ENCODE measurements around the gene XIRP2.
"Not testable (repeated sequence)": the region's sequence is repeated elsewhere in the genome, so short reads cannot be mapped to it uniquely, and the experiment has no call there.

Gene XIRP2

GRCh38 chr2:167057446-167057845 is 169.2 kb downstream of the XIRP2 start:
- no peak for DNase-seq

DNA sequence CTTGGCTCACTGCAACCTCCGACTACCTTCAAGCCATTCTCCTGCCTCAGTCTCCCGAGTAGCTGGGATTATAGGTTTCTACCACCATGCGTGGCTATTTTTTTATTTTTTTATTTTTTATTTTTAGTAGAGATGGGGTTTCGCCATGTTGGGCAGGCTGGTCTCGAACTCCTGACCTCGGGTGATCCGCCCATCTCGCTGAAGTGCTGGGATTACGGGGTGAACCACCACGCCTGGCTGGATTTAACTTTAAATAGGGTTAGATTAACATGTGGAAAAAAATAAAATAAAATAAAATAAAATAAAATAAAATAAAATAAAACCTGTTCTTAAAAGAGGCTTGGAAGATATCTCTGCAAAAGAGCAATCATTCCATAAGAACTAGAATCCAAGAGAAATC is 170.9 kb downstream of the XIRP2 start:
- no peak for DNase-seq

- DNase-seq = no peak
These were observed 181.6 kb downstream of the XIRP2 start for GRCh38 chr2:167069855-167070254.

DNA sequence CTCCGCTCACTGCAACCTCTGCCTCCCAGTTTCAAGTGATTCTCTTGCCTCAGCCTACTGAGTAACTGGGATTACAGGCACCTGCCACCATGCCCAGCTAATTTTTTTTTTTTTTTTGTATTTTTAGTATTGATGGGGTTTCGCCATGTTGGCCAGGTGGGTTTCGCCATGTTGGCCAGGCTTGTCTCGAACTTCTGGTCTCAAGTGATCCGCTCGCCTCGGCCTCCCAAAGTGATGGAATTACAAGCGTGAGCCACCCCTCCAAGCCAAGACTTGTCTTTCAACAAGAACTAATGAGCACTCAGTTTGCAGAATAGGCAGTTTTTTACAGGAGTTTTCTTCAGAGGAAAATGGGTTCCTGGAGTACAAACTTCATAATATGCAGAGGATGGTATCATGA is 187.4 kb downstream of the XIRP2 start:
- not testable (repeated sequence) for DNase-seq

DNA sequence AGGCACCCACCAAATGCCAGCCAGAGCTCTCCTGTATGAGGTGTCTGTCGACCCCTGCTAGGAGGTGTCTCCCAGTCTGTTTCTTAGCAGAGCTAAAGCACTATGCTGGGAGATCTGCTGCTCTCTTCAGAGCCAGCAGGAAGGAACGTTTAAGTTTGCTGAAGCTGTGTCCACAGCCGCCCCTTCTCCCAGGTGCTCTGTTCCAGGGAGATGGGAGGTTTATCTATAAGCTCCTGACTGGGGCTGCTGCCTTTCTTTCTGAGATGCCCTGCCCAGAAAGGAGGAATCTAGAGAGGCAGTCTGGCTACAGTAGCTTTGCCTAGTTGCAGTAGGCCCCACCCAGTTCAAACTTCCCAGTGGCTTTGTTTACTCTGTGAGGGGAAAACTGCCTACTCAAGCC is 210.7 kb downstream of the XIRP2 start:
- DNase-seq = not testable (repeated sequence)

GRCh38 chr2:167100506-167100905 is 212.2 kb downstream of the XIRP2 start:
- no peak for DNase-seq

- DNase-seq = no peak
These were observed 214.9 kb downstream of the XIRP2 start for GRCh38 chr2:167103028-167103756.

DNA sequence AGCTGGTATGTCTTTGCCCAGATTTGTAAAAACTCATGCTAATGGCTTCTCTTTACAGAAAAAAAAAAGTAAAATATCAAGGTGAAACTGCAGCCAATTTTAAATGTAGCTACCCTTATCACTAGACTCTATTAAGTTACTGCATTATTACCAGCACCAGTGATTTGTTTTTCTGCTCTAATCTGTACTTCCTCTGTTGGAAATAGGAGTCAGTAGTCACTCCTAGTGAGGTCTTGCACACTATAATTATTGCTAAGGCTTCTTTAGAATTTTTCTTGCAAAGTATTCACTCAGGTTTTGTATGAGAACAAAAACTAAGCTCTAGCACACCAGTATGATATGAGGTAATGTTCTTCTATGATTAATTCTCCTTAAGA is 215.5 kb downstream of the XIRP2 start:
- no peak for DNase-seq

DNA sequence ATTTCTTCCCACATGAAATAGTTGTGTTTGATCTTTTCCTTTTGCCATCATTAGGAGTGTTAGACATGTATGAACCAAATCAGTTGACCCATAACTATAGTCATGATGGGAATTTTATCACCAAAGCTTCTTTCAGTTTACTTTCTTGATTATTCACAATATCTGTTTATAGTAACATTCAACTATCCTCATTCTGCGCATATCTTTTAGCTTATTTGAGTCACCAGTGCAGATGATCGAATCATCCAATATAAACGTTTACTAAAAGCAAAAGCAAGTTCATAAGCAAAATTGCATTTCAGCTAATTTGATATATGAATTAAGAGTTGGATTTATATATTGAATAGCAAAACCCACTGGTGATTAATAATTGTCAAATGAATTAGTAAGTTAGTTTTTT is 216.4 kb downstream of the XIRP2 start:
- DNase-seq = no peak

DNA sequence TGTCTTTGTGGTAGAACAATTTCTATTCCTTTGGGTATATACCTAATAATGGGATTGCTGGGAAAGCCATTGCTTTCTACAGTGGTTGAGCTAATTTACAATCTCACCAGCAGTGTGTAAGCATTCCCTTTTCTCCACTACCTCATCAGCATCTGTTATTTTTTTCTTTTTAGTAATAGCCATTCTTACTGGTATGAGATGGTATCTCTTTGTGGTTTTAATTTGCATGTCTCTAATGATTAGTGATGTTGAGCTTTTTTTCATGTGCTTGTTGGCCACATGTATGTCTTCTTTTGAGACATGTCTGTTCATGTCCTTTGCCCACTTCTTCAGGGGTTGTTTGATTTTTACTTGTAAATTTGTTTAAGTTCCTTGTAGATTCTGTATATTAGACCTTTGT is 221.4 kb downstream of the XIRP2 start:
- DNase-seq = not testable (repeated sequence)

DNA sequence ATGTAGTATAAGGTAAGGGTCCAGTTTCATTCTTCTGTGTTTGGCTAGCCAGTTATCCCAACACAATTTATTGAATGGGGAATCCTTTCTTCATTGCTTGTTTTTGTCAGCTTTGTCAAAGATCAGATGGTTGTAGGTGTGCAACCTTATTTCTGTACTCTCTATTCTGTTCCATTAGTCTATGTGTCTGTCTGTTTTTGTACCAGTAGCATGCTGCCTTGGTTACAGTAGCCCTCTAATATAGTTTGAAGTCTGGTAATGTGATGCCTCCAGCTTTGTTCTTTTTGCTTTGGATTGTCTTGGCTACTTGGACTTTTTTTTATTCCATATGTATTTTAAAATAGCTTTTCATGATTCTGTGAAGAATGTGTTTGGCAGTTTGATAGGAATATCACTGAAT is 222.1 kb downstream of the XIRP2 start:
- no peak for DNase-seq

- DNase-seq = no peak
These were observed 225.7 kb downstream of the XIRP2 start for GRCh38 chr2:167114018-167114417.

DNA sequence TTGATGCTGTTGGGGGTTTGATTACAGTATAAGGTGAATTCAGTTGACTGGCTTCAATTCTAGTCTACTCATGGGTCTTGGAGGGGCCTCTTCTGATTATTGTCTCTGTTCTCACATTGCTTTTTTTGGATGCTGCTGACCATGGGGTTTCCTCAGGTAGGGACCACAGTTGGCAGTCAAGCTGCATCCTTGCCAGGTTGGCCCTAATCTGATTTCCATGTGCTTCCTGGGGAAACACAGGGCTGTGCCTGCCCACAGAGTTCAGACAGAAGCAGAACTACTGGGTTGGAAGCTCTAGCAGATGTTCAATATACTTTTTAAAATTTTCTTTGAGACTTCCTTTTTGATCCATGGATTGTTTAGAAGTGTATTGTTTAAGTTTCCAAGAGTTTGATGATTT is 227.3 kb downstream of the XIRP2 start:
- no peak for DNase-seq

GRCh38 chr2:167122389-167122788 is 234.1 kb downstream of the XIRP2 start:
- DNase-seq = no peak

- no peak for DNase-seq
These were observed 237.9 kb downstream of the XIRP2 start for GRCh38 chr2:167126165-167126564.

DNA sequence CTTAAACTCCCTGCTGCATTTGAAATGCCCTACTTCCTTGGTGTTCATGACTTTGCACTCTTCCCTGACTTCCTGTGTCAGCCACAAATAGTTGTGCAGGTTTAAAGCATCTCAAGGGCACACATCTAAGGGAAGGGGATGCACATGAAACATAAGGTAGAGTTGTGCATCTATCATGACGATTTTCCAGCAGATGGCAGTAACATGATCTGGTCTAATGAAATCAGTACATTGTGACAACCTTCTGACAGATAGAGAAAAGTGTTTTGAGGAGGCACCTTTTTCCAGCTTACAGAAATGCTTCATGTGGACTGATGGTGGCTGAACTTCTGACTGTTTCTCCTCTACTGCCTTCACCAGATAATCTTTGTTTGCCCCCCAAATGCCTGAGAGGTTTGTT is 238.9 kb downstream of the XIRP2 start:
- no peak for DNase-seq

DNA sequence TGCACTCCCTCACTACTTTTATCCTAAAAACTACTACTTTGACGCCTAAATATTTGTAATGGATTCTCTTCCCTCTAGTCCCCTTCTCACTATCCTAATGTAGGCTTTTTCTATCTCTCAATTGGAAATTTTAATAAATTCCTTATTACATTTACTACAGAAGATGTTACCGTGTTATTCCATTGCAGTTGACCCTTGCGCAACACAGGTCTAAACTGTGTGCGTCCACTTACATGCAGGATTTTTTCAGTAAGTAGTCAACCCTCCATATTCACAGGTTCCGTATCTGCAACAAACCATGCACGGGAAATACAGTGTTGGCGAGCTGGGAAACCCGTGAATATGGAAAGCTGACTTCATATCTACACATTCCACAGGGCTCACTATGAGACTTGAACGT is 239.8 kb downstream of the XIRP2 start:
- DNase-seq = no peak

DNA sequence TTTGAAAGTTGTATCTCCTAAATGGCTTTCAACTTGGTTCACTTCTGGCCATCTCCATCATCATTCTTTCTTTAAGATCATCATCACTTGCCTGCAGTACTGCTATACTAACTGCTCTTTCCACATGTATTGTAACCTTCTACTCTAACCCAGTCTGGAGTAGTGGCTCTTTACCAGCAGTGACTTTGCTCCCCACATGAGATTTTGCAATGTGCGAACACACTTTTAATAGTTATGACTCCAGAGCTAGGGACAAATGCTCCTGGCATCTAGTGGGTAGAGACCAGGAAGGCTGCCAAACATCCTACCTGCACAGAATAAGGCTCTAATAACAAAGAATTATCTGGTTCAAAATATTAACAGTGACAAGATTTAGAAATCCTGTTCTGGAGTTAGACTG is 243.8 kb downstream of the XIRP2 start:
- no peak for DNase-seq

GRCh38 chr2:167132906-167133555 is 244.8 kb downstream of the XIRP2 start:
- DNase-seq = no peak

DNA sequence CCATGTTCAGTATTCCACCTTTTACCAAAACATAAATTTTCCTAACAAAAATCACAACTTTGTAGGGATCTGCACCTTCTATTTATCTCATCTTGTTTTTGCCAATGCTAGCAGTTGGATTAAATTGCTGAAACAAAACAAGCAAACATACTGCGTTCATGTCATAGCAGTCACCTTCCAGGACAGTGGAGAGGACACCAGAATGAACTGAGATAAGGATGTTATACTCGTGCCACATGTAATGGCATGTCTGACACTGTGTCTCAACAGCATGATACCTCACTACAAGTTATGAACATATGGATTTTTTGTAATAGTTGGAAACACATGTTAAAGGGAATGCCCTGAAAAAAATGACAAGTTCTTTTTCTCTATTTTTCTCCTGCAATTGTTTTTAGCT is 245.3 kb downstream of the XIRP2 start:
- DNase-seq = no peak

- DNase-seq = no peak
These were observed 246.2 kb downstream of the XIRP2 start for GRCh38 chr2:167134381-167135072.

DNA sequence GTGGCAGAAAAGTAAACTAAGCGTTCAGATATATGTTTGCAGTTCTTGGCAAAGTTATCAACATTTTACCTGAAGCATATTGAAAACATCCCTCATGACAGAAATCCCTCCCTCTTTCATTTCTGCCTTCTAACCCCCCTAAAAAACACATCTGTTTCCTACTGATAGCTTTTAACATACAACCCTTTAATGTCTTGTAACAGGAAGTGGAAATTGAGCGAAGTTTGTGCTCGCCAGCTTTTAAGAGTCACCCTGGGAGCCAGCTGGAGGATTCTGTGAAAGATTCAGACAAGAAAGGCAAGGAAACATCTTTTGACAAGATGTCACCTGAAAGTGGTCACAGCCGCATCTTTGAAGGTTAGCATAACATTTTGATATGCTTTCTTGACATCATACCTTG is 247.4 kb downstream of the XIRP2 start:
- DNase-seq = no peak

DNA sequence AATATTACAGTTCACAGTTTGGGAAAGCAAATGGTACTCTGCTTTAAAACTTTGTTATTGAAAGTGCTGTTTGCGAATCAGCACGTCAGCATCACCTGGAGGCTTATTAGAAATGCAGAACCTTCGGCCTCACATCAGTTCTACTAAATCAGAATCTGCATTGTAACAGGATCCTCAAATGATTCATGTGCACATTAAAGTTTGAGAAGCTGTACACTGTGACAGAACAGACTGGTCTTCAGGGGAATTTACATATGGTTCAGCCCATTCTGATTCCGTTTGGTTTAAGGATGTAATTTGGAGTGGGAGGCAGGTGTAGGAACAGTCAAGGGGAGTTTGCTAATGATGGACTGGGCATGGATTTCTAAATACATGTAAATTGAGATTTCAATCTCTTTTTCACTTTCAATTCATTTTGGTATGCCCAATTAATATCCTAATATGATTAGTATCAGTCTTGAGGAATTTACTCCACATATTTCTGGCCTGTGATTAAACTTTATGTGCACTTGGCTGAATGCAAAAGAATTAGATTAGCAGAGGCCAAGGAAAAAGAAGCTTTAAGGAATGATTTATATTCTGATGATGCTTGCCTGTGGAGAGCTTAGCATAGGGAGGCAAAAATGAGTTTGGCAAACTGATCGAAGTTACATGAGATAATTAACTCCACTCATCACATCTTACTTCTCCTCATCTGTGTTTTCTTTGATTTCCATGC is 248.8 kb downstream of the XIRP2 start:
- DNase-seq = no peak

- no peak for DNase-seq
These were observed 252.1 kb downstream of the XIRP2 start for GRCh38 chr2:167140330-167140729.
